ENCODE results near the gene RAP1GDS1. TPM values are rescaled to one million over a fixed set of nuclear protein-coding genes. Genes with fewer than 3 reads are reported as not detected.

The RAP1GDS1 gene
- total RNA-seq, 1 donor from 2014 or later = 67.8 TPM

DNA sequence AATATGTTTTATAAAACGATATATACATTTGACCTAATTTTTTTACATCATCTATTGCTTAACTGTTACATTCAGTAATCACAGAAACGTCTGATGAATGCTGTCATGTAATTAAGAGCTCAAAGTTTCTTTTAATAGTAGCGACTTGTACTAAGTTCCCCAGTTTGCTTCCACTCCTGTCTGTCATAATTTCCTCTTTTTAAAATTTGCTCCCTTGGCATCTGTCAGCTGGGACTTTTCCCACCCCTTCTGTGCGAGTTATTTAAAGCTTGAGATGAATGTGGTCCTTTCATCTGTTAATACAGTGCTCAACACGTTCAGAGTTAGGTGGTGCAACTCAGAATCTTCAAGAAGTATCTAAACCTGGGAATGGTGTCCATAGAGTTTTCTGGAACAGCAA is 1.2 kb downstream of the RAP1GDS1 start:
- Mint-ChIP-seq H3K9me3 (ENCODE audit: unreplicated experiment) (no peaks in the 10 kb centered on the region), H3K27me3 (ENCODE audit: unreplicated experiment) (peaks cover 18% of the 10 kb centered on the region), H3K36me3 (ENCODE audit: low read depth, unreplicated experiment) (peaks cover 10% of the 10 kb centered on the region), H3K4me3 (ENCODE audit: unreplicated experiment) (peak overlapping the region; percentile 99), H3K27ac (ENCODE audit: unreplicated experiment) (peak overlapping the region; percentile 91), H3K4me1 (ENCODE audit: unreplicated experiment) (peaks cover 29% of the 10 kb centered on the region)
- no peak for DNase-seq (ENCODE audit: low spot score)
- no peak for TF ChIP-seq CTCF (IDR thresholded peaks at IDR 0.05; ENCODE audit: unreplicated experiment)

GRCh38 chr4:98267498-98267897 is 6.3 kb downstream of the RAP1GDS1 start:
- Mint-ChIP-seq H3K4me1 (ENCODE audit: unreplicated experiment) (peaks cover 16% of the 10 kb centered on the region), H3K4me3 (ENCODE audit: unreplicated experiment) (no peak overlapping the region), H3K9me3 (ENCODE audit: unreplicated experiment) (no peaks in the 10 kb centered on the region), H3K27ac (ENCODE audit: unreplicated experiment) (no peak overlapping the region), H3K36me3 (ENCODE audit: low read depth, unreplicated experiment) (peaks cover 11% of the 10 kb centered on the region), H3K27me3 (ENCODE audit: unreplicated experiment) (peaks cover 4% of the 10 kb centered on the region)
- no peak for TF ChIP-seq CTCF (IDR thresholded peaks at IDR 0.05; ENCODE audit: unreplicated experiment)
- DNase-seq (ENCODE audit: low spot score) = no peak

- Mint-ChIP-seq H3K27ac (ENCODE audit: unreplicated experiment) (no peak overlapping the region), H3K36me3 (ENCODE audit: low read depth, unreplicated experiment) (peaks cover 19% of the 10 kb centered on the region), H3K27me3 (ENCODE audit: unreplicated experiment) (no peaks in the 10 kb centered on the region), H3K9me3 (ENCODE audit: unreplicated experiment) (no peaks in the 10 kb centered on the region), H3K4me1 (ENCODE audit: unreplicated experiment) (no peaks in the 10 kb centered on the region), H3K4me3 (ENCODE audit: unreplicated experiment) (no peak overlapping the region)
- no peak for DNase-seq (ENCODE audit: low spot score)
- TF ChIP-seq CTCF (IDR thresholded peaks at IDR 0.05; ENCODE audit: unreplicated experiment) = no peak
These were observed 14.0 kb downstream of the RAP1GDS1 start for GRCh38 chr4:98275145-98275544.

GRCh38 chr4:98283219-98284189 is 22.3 kb downstream of the RAP1GDS1 start:
- TF ChIP-seq CTCF (IDR thresholded peaks at IDR 0.05; ENCODE audit: unreplicated experiment) = no peak
- Mint-ChIP-seq H3K27ac (ENCODE audit: unreplicated experiment) (no peak overlapping the region), H3K36me3 (ENCODE audit: low read depth, unreplicated experiment) (no peaks in the 10 kb centered on the region), H3K9me3 (ENCODE audit: unreplicated experiment) (no peaks in the 10 kb centered on the region), H3K27me3 (ENCODE audit: unreplicated experiment) (no peaks in the 10 kb centered on the region), H3K4me1 (ENCODE audit: unreplicated experiment) (peaks cover 13% of the 10 kb centered on the region), H3K4me3 (ENCODE audit: unreplicated experiment) (no peak overlapping the region)
- no peak for DNase-seq (ENCODE audit: low spot score)

GRCh38 chr4:98284640-98285046 is 23.5 kb downstream of the RAP1GDS1 start:
- no peaks in the 10 kb centered on the region for H3K27me3 Mint-ChIP-seq (ENCODE audit: unreplicated experiment)
- H3K9me3 Mint-ChIP-seq (ENCODE audit: unreplicated experiment) = no peaks in the 10 kb centered on the region
- no peak overlapping the region for H3K27ac Mint-ChIP-seq (ENCODE audit: unreplicated experiment)
- no peak for TF ChIP-seq CTCF (IDR thresholded peaks at IDR 0.05; ENCODE audit: unreplicated experiment)
- no peaks in the 10 kb centered on the region for H3K36me3 Mint-ChIP-seq (ENCODE audit: low read depth, unreplicated experiment)
- no peak overlapping the region for H3K4me3 Mint-ChIP-seq (ENCODE audit: unreplicated experiment)
- no peak for DNase-seq (ENCODE audit: low spot score)
- peaks cover 13% of the 10 kb centered on the region for H3K4me1 Mint-ChIP-seq (ENCODE audit: unreplicated experiment)
